K562 (cell line): ENCODE data around the gene SLC5A11. TPM values are rescaled to one million over a fixed set of nuclear protein-coding genes. Genes with fewer than 3 reads are reported as not detected.

Source experiments
- ATAC-seq: fragments of 200-7000 bp; cut with Tn5 transposase; 3 replicates; pipeline ENCODE4 v1.9.1; 2020; ENCODE audit warnings: moderate library complexity
- BruUV-seq: library from RNA; stranded (reverse); fragments of 400-500 nt; replicated peaks from 2 replicates; lab custom pipeline; 2021; lab: Mats Ljungman, UMichigan
- CTCF ChIA-PET: fragments of 300-600 bp; formaldehyde crosslinking; extraction: SDS; loops from one replicate; lab custom pipeline; 2021; ENCODE audit warnings: low intra/inter-chr PET ratio; lab: Yijun Ruan, JAX
- POLR2A ChIA-PET: fragments of 300-600, 350-650 bp; sonication (Branson Sonifier 250); formaldehyde crosslinking; extraction: SDS; loops from one replicate; lab custom pipeline; 2021; ENCODE audit warnings: antibody characterized with exemption, inconsistent platforms; lab: Yijun Ruan, JAX
- DNase-seq, 4 experiments: peaks; one replicate each; pipeline versions ENCODE4 v3.0.0 to v3.0.0-alpha.2; 2011 to 2018; ENCODE audit warnings: low spot score in 3 of 4, mixed read lengths in 3 of 4; ENCODE audit errors: extremely low read depth in 1 of 4
- FAIRE-seq: peaks from 2 replicates; lab custom pipeline; 2011; peaks lifted over from hg19 to GRCh38; lab: Jason Lieb, UNC
- H2AFZ ChIP-seq: 2 replicates; pipeline ENCODE4 v1.6.0; 2011; ENCODE audit warnings: low read depth, low read length, control low read depth, inconsistent platforms
- H3K27ac ChIP-seq: fragments of 200-600 bp; 3 replicates; pipeline ENCODE4 v1.8.0; 2011; ENCODE audit warnings: low read depth, mild to moderate bottlenecking, control low read depth, inconsistent platforms, low read length, moderate library complexity, mixed read lengths; ENCODE audit errors: extremely low read depth
- H3K27me3 ChIP-seq, 2 experiments: fragments of 300-600 bp in 1 of 2; 2 replicates in 1 of 2; 3 replicates in 1 of 2; pipeline versions ENCODE4 v1.6.0 to v1.8.0; 2011; ENCODE audit warnings: inconsistent platforms in 2 of 2, low read length in 2 of 2, mild to moderate bottlenecking in 1 of 2, mixed read lengths in 1 of 2, moderate library complexity in 1 of 2; ENCODE audit not compliant: control insufficient read depth in 2 of 2, insufficient read depth in 2 of 2
- H3K36me3 ChIP-seq: fragments of 300-600 bp; 3 replicates; pipeline ENCODE4 v1.8.0; 2011; ENCODE audit warnings: mild to moderate bottlenecking, low read length, inconsistent platforms; ENCODE audit not compliant: control insufficient read depth, insufficient read depth
- H3K4me1 ChIP-seq, 2 experiments: fragments of 200-600 bp in 1 of 2; replicated peaks in 1 of 2; 2 replicates in 1 of 2; 3 replicates in 1 of 2; pipeline versions ENCODE4 v1.5.1 to v1.8.0; 2011; ENCODE audit warnings: inconsistent platforms in 2 of 2, low read length in 2 of 2, mild to moderate bottlenecking in 1 of 2, mixed read lengths in 1 of 2, moderate library complexity in 1 of 2; ENCODE audit not compliant: control insufficient read depth in 2 of 2, insufficient read depth in 2 of 2
- H3K4me2 ChIP-seq: 2 replicates; pipeline ENCODE4 v1.6.1; 2011; ENCODE audit warnings: low read length, control low read depth, inconsistent platforms, mixed read lengths; ENCODE audit not compliant: insufficient read depth
- H3K4me3 ChIP-seq: fragments of 200-600 bp; sonication (generic), shearing (Covaris generic); 2 replicates; pipeline ENCODE4 v1.5.1; 2016; ENCODE audit warnings: control low read depth, inconsistent platforms
- H3K79me2 ChIP-seq: fragments of 200-600 bp; 3 replicates; pipeline ENCODE4 v1.8.0; 2011; ENCODE audit warnings: low read length, inconsistent platforms; ENCODE audit not compliant: control insufficient read depth, insufficient read depth
- H3K9ac ChIP-seq, 2 experiments: 2 replicates each; pipeline versions ENCODE4 v1.6.0 to v1.6.1; 2011; ENCODE audit warnings: low read depth in 2 of 2, low read length in 2 of 2, control low read depth in 1 of 2, inconsistent platforms in 1 of 2, mild to moderate bottlenecking in 1 of 2, mixed read lengths in 1 of 2; ENCODE audit not compliant: insufficient read depth in 1 of 2
- H3K9me1 ChIP-seq: one replicate; pipeline ENCODE4 v1.6.0; 2011; ENCODE audit warnings: inconsistent platforms, mild to moderate bottlenecking, low read length, moderate library complexity; ENCODE audit not compliant: control insufficient read depth, insufficient read depth
- H3K9me3 ChIP-seq: replicated peaks from 2 replicates; pipeline ENCODE4 v1.5.1; 2011; ENCODE audit warnings: low read depth, low read length, inconsistent platforms; ENCODE audit not compliant: control insufficient read depth, insufficient read depth
- H4K20me1 ChIP-seq: replicated peaks from 2 replicates; pipeline ENCODE4 v1.6.1; 2011; ENCODE audit warnings: low read length, inconsistent platforms, mixed read lengths; ENCODE audit not compliant: control insufficient read depth, insufficient read depth
- CBFB ChIP-seq: sonication (generic); formaldehyde crosslinking; IDR thresholded peaks from 2 replicates; pipeline ENCODE4 v1.4.0; 2020; ENCODE audit warnings: mild to moderate bottlenecking, missing genetic modification reagents
- CREM ChIP-seq: IDR thresholded peaks from 2 replicates; pipeline ENCODE4 v1.6.1; 2014; ENCODE audit warnings: antibody characterized with exemption, low read depth
- MIER1 ChIP-seq: fragments of 450-650 bp; IDR thresholded peaks from 2 replicates; pipeline ENCODE4 v1.6.1; 2016; ENCODE audit warnings: antibody characterized with exemption, mild to moderate bottlenecking, low read depth
- NR2C2 ChIP-seq, 2 experiments: fragments of 200-800 bp in 1 of 2; sonication (Bioruptor generic) in 1 of 2; sonication (generic) in 1 of 2; formaldehyde crosslinking in 1 of 2; IDR thresholded peaks; 2 replicates each; pipeline versions ENCODE4 v1.6.1 to v1.8.0; 2016 to 2022; ENCODE audit warnings: mild to moderate bottlenecking in 1 of 2, missing compliant biosample characterization in 1 of 2, missing genetic modification characterization in 1 of 2, missing genetic modification reagents in 1 of 2
- ZNF134 ChIP-seq: fragments of 250-450 bp; sonication (Bioruptor Pico); conservative IDR thresholded peaks from 2 replicates; pipeline ENCODE4 v1.4.0; 2020
- ZNF217 ChIP-seq: sonication (generic); formaldehyde crosslinking; IDR thresholded peaks from 2 replicates; pipeline ENCODE4 v1.8.0; 2022; ENCODE audit warnings: mild to moderate bottlenecking, missing genetic modification reagents
- ZNF408 ChIP-seq: fragments of 250-450 bp; sonication (Bioruptor Pico); IDR thresholded peaks from 2 replicates; pipeline ENCODE4 v1.4.0; 2020; ENCODE audit warnings: low read depth, mild to moderate bottlenecking, moderate library complexity
- ZNF699 ChIP-seq: fragments of 250-450 bp; sonication (Bioruptor Pico); IDR thresholded peaks from 2 replicates; pipeline ENCODE4 v1.8.0; 2021; ENCODE audit warnings: mild to moderate bottlenecking, moderate library complexity; ENCODE audit not compliant: insufficient replicate concordance
- WGBS: fragments of 100-300 bp; shearing (Covaris generic); methylation state at CpG from one replicate; pipeline ENCODE4 v1.1.6; 2016; ENCODE audit warnings: low coverage, mixed read lengths; ENCODE audit not compliant: insufficient coverage; ENCODE audit errors: missing lambda C conversion rate; 5-methylcytosine and 5-hydroxymethylcytosine counted together
- in situ Hi-C: fragments of 300-500 bp; cut with MboI; formaldehyde crosslinking; loops from 4 replicates; pipeline ENCODE4 v1.15.0; 2018; ENCODE audit warnings: inconsistent platforms, mixed read lengths
- intact Hi-C: fragments of 100-400 bp; cut with micrococcal nuclease; formaldehyde crosslinking; loops from 2 replicates; pipeline ENCODE4 v1.14.2; 2022
- polyA plus RNA-seq, 8 experiments: library from polyadenylated mRNA; depleted of rRNA in 4 of 8; stranded (reverse) in 5 of 8; unstranded in 3 of 8; fragments of >200 nt; fragmentation: Nextera tagmentation in 2 of 8; fragmentation: Illumina TruSeq in 1 of 8; extraction: Ambion mirVana in 2 of 8; extraction: Trizol in 1 of 8; gene quantifications; 2 replicates each; pipeline versions ENCODE4 v1.2.1 to v1.2.3, GENCODE V29; 2011 to 2014; ENCODE audit warnings: inconsistent platforms in 1 of 8, missing spikeins in 1 of 8
- total RNA-seq, 7 experiments: library from RNA; depleted of rRNA in 6 of 7; stranded (reverse); fragments of >200 nt in 6 of 7; fragmentation: Illumina TruSeq in 2 of 7; extraction: Trizol in 2 of 7; gene quantifications; 2 replicates each; pipeline versions ENCODE4 v1.2.1 to v1.2.3, GENCODE V29; 2011 to 2021; ENCODE audit warnings: low replicate concordance in 1 of 7
- TF ChIP-seq, protein P1 (sequence below), 2 experiments: IDR thresholded peaks; 2 replicates each; pipeline ENCODE4 v1.6.1; 2012; ENCODE audit warnings: improper control_type of control experiment in 2 of 2, low read depth in 2 of 2, low read length in 2 of 2, borderline replicate concordance in 1 of 2
- TF ChIP-seq, protein P2 (sequence below): fragments of 450-650 bp; IDR thresholded peaks from 2 replicates; pipeline ENCODE4 v1.6.1; 2018; ENCODE audit warnings: mild to moderate bottlenecking, low read depth; ENCODE audit not compliant: partially characterized antibody

The SLC5A11 gene
- total and polyA plus RNA-seq, 9 of the 15 experiments (the other 6 are each of a cell fraction or from before 2014, with no cell fraction given) = 0.04 to 0.25 (median 0.11) TPM; not detected in 3

DNA sequence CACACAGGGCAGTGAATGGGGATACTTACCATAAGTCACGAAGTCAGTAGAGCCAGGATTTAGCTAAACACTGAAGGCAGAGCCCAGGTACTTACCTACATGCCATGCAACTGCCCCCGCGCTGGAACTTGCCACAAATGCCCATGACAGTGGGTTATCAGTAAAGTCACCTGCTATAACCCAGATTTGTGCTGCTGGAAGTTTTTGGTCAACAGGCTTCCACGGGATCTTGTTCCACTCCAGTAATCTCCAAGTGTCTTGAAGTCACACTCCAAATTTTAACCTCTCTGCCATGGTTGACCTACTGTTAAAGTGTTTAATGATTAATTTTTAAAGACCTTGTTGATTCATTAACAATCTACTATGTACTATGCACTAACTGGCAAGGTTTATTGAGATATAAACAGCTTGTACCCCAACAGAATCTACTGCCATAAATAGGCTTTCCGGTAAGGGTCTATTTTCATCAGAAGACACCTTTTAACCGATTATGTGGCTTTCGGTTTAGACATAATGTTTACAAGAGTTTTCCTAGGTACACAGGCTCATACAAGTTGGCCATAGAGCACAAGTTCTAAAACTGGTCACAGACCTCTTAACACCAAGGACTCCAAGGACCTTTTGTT lies 6.3 kb upstream of the SLC5A11 start:
- no peak overlapping the region for H3K4me3 ChIP-seq
- TF ChIP-seq ZNF699 (CRISPR knock-in tag) (no peak), NR2C2 (CRISPR knock-in tag; IDR thresholded peaks at IDR 0.05) (no peak), NR2C2 (tag; IDR thresholded peaks at IDR 0.05) (0 out of 2 replicates have a peak, but pooled peaks have one; percentile 3)
- TF ChIP-seq, all 486 proteins: peak for 1
- peak overlapping the region; percentile 83 for H3K4me2 ChIP-seq
- H4K20me1 ChIP-seq = 0 out of 2 replicates have a peak, but pooled peaks cover 6% of the 10 kb centered on the region
- H2AFZ ChIP-seq = no peak overlapping the region
- H3K9me1 ChIP-seq = peaks cover under 1% of the 10 kb centered on the region
- no peak for DNase-seq
- H3K9ac ChIP-seq = 0 out of 4 replicates have a peak overlapping the region, but pooled peaks of 1 of the 2 experiments have one; percentile 1
- no TSS peak for BruUV-seq
- no peaks in the 10 kb centered on the region for H3K36me3 ChIP-seq
- ChIA-PET POLR2A (interaction anchor here (1.2 to 1.6 kb wide), 3 partner anchors 11 to 386 kb away, joined by 4 to 7 read pairs (median 5); no protein-coding TSS in a partner anchor), CTCF (interaction anchor here (0.6 kb wide), 1 partner anchor 272 kb away, joined by 4 read pairs; the partner anchor contains the start of gene LCMT1)
- ATAC-seq = no peak
- in situ Hi-C loops (loop anchor here (10.0 kb wide), 1 partner anchor 385 kb away; no protein-coding TSS in a partner anchor), intact Hi-C loops (loop anchor here (10.0 kb wide), 1 partner anchor 385 kb away; no protein-coding TSS in a partner anchor)
- H3K4me1 ChIP-seq = peaks cover 24 to 27% of the 10 kb centered on the region in 2 experiments
- H3K79me2 ChIP-seq = no peaks in the 10 kb centered on the region
- WGBS = 34% methylated on average over 7 of the region's 7 CpGs
- H3K27me3 ChIP-seq = no peaks in the 10 kb centered on the region
- no peaks in the 10 kb centered on the region for H3K9me3 ChIP-seq
- no peak for FAIRE-seq
- H3K27ac ChIP-seq = peak overlapping the region; percentile 69; the same call in 1 of the 3 replicates

DNA sequence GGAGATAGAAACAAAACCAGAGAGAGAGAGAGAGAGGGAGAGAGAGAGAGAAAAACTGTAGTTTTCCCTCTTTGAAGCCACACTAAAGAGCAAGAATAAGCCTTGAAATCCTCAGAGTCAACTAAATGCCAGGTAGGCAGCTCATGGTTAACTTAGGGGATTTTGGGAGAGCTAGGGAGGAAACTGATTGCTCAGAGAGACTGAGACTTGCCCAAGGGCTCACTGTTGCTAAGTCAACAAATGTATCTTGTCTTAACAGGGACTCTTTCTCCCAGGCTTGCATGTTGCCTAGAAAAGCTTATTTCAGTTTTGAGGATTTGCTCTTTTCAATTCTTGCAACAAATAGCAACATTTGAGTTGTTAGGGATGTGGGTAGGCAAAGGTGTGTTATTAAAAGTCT lies 4.5 kb upstream of the SLC5A11 start:
- ATAC-seq (no peak), DNase-seq (no peak), FAIRE-seq (peak; percentile 37)
- Histone ChIP-seq H3K27me3 (0 out of 5 replicates have a peak, but pooled peaks cover 0 to 3% of the 10 kb centered on the region in 2 experiments), H3K4me3 (no peak overlapping the region), H3K36me3 (no peaks in the 10 kb centered on the region), H3K79me2 (no peaks in the 10 kb centered on the region), H3K9ac (no peak overlapping the region), H3K4me2 (no peak overlapping the region), H3K4me1 (peaks cover 32 to 41% of the 10 kb centered on the region in 2 experiments), H2AFZ (no peak overlapping the region), H4K20me1 (0 out of 2 replicates have a peak, but pooled peaks cover 6% of the 10 kb centered on the region), H3K9me3 (no peaks in the 10 kb centered on the region), H3K9me1 (peaks cover 4% of the 10 kb centered on the region), H3K27ac (no peak overlapping the region)
- no TSS peak for BruUV-seq
- in situ Hi-C loops (no loop called here), intact Hi-C loops (no loop called here)
- ChIA-PET POLR2A (no interaction called here), CTCF (no interaction called here)
- TF ChIP-seq, protein P1, sequence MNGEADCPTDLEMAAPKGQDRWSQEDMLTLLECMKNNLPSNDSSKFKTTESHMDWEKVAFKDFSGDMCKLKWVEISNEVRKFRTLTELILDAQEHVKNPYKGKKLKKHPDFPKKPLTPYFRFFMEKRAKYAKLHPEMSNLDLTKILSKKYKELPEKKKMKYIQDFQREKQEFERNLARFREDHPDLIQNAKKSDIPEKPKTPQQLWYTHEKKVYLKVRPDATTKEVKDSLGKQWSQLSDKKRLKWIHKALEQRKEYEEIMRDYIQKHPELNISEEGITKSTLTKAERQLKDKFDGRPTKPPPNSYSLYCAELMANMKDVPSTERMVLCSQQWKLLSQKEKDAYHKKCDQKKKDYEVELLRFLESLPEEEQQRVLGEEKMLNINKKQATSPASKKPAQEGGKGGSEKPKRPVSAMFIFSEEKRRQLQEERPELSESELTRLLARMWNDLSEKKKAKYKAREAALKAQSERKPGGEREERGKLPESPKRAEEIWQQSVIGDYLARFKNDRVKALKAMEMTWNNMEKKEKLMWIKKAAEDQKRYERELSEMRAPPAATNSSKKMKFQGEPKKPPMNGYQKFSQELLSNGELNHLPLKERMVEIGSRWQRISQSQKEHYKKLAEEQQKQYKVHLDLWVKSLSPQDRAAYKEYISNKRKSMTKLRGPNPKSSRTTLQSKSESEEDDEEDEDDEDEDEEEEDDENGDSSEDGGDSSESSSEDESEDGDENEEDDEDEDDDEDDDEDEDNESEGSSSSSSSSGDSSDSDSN (IDR thresholded peaks at IDR 0.05; ENCODE audit: borderline replicate concordance in 1 of 2, low read depth in 2 of 2, low read length in 2 of 2) = no peak
- TF ChIP-seq ZNF217 (no peak), CBFB (CRISPR knock-in tag) (no peak), MIER1 (no peak), ZNF408 (CRISPR knock-in tag) (no peak), CREM (no peak), ZNF134 (CRISPR knock-in tag) (no peak)
- TF ChIP-seq, protein P2, sequence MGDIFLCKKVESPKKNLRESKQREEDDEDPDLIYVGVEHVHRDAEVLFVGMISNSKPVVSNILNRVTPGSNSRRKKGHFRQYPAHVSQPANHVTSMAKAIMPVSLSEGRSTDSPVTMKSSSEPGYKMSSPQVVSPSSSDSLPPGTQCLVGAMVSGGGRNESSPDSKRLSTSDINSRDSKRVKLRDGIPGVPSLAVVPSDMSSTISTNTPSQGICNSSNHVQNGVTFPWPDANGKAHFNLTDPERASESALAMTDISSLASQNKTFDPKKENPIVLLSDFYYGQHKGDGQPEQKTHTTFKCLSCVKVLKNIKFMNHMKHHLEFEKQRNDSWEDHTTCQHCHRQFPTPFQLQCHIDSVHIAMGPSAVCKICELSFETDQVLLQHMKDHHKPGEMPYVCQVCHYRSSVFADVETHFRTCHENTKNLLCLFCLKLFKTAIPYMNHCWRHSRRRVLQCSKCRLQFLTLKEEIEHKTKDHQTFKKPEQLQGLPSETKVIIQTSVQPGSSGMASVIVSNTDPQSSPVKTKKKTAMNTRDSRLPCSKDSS = no peak
